Spinal cord (tissue), 10 donors: Measurements from ENCODE around the gene CELF4. TPM values are rescaled to one million over a fixed set of nuclear protein-coding genes. Genes with fewer than 3 reads are reported as not detected.

Experiments used
- DNase-seq, 6 donors: peaks; one replicate each; pipeline versions ENCODE4 v3.0.0 to v3.0.0-alpha.2; 2013 to 2015; ENCODE audit warnings: low spot score in 6 of 6, low read depth in 4 of 6
- H3K27ac ChIP-seq: one replicate; pipeline ENCODE4 v1.5.1; 2013; ENCODE audit warnings: low read depth, low read length, control low read depth
- H3K27me3 ChIP-seq: one replicate; pipeline ENCODE4 v1.6.1; 2013; ENCODE audit warnings: low read length; ENCODE audit not compliant: control insufficient read depth, insufficient read depth
- H3K36me3 ChIP-seq: one replicate; pipeline ENCODE4 v1.6.1; 2013; ENCODE audit warnings: low read length; ENCODE audit not compliant: control insufficient read depth, insufficient read depth
- H3K4me1 ChIP-seq: one replicate; pipeline ENCODE4 v1.6.1; 2013; ENCODE audit warnings: low read length; ENCODE audit not compliant: control insufficient read depth, insufficient read depth
- H3K4me3 ChIP-seq: one replicate; pipeline ENCODE4 v1.5.1; 2013; ENCODE audit warnings: low read depth, low read length, control low read depth
- H3K9me3 ChIP-seq: one replicate; pipeline ENCODE4 v1.6.1; 2013; ENCODE audit warnings: low read length; ENCODE audit not compliant: control insufficient read depth, insufficient read depth
- WGBS: methylation state at CpG from one replicate; pipeline ENCODE4 v1.1.5; 2013; ENCODE audit warnings: missing lambda C conversion rate; ENCODE audit not compliant: insufficient coverage; 5-methylcytosine and 5-hydroxymethylcytosine counted together
- long read RNA-seq, 4 donors: transcript quantifications; one replicate each; lab custom pipeline, GENCODE V29; 2026
- polyA plus RNA-seq, 2 donors: library from polyadenylated mRNA; unstranded; fragments of 120-200 nt; gene quantifications; one replicate each; pipeline ENCODE4 v1.2.1, GENCODE V29; 2013; ENCODE audit not compliant: insufficient read length in 2 of 2
- total RNA-seq, 2 donors: library from RNA; depleted of rRNA in 1 of 2; stranded (reverse); fragments of 120-200 nt in 1 of 2; fragments of >200 nt in 1 of 2; gene quantifications; one replicate each; pipeline versions ENCODE4 v1.2.3 to v1.2.4, GENCODE V29; 2013 to 2014
- donor health status: healthy.

CELF4 gene
- total RNA-seq (10 to 100 TPM; 26.6 to 46.2 TPM), polyA plus RNA-seq (100 to 1,000 TPM; 134 to 139 TPM)
- long read RNA-seq, donor 1, full-length matches to known transcripts: 19 of 19 reads
- long read RNA-seq, donor 1, partial matches to known transcripts: 0 of 19 reads
- long read RNA-seq, donor 1, other reads (novel, unspliced or antisense): 0 of 19 reads
- long read RNA-seq, donor 2, transcript CELF4-215 (2 exons, 579 nt): major isoform, 5 of 7 reads
- long read RNA-seq, donor 2, partial matches to known transcripts: 0 of 7 reads
- long read RNA-seq, donor 2, other reads (novel, unspliced or antisense): 0 of 7 reads
- long read RNA-seq, donor 3, partial matches to known transcripts: 0 of 2 reads
- long read RNA-seq, donor 3, other reads (novel, unspliced or antisense): 0 of 2 reads
- long read RNA-seq, donor 4, transcript CELF4-215 (2 exons, 579 nt): major isoform, 9 of 9 reads
- long read RNA-seq, donor 4, partial matches to known transcripts: 0 of 9 reads
- long read RNA-seq, donor 4, other reads (novel, unspliced or antisense): 0 of 9 reads

- DNase-seq: peak in 4 of 6 donors; percentile 58 to 96 (median 76)
- no peaks in the 10 kb centered on the region for H3K9me3 ChIP-seq
- H3K36me3 ChIP-seq: no peaks in the 10 kb centered on the region
- WGBS: 0% methylated on average over 61 of the region's 62 CpGs
- H3K4me3 ChIP-seq: peak within 1 kb of the TSS; percentile 69
- H3K4me1 ChIP-seq: peaks cover 35% of the 10 kb centered on the region
- H3K27ac ChIP-seq: peak within 1 kb of the TSS; percentile 64
- peaks cover 44% of the 10 kb centered on the region for H3K27me3 ChIP-seq
Measured at GRCh38 chr18:37565101-37565976, at the start of gene CELF4. TSS of gene CELF4 (minus strand) at chr18:37565798.

DNA sequence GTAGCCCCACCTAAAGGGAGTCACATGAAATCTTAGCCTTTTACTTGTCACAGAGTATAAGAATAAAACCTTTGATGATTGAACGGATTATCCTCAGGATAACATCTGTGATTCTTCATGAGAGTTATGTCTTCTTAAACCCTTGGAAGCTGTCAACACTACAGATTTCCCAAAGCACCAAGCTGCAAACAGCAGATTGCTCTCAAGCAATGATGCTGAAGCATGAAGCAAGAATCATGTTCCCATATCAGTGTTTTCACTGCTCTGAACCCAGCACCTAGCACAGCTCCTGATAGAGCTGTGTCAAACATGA lies 47.6 kb upstream of the CELF4 start:
- H3K4me1 ChIP-seq: peaks cover 7% of the 10 kb centered on the region
- no peak for DNase-seq
- H3K4me3 ChIP-seq: no peak overlapping the region
- no peaks in the 10 kb centered on the region for H3K36me3 ChIP-seq
- no peak overlapping the region for H3K27ac ChIP-seq
- no CpG with 5 or more reads among the region's 1 CpG for WGBS
- no peaks in the 10 kb centered on the region for H3K9me3 ChIP-seq
- no peaks in the 10 kb centered on the region for H3K27me3 ChIP-seq

- H3K27ac ChIP-seq: no peak overlapping the region
- peaks cover 7% of the 10 kb centered on the region for H3K4me1 ChIP-seq
- H3K27me3 ChIP-seq: no peaks in the 10 kb centered on the region
- H3K4me3 ChIP-seq: no peak overlapping the region
- H3K9me3 ChIP-seq: no peaks in the 10 kb centered on the region
- peak in 5 of 6 donors; percentile 24 to 68 (median 28) for DNase-seq
- no peaks in the 10 kb centered on the region for H3K36me3 ChIP-seq
- WGBS: 46% methylated on average over 5 of the region's 5 CpGs
Measured at GRCh38 chr18:37612524-37613252, 47.1 kb upstream of the CELF4 start.

- DNase-seq: no peak
- Histone ChIP-seq H3K27ac (no peak overlapping the region), H3K9me3 (no peaks in the 10 kb centered on the region), H3K27me3 (no peaks in the 10 kb centered on the region), H3K36me3 (no peaks in the 10 kb centered on the region), H3K4me3 (no peak overlapping the region), H3K4me1 (peaks cover 7% of the 10 kb centered on the region)
- WGBS: no CpG with 5 or more reads among the region's 5 CpGs
Measured at GRCh38 chr18:37611614-37612279, 46.1 kb upstream of the CELF4 start.

- Histone ChIP-seq H3K27ac (no peak overlapping the region), H3K27me3 (no peaks in the 10 kb centered on the region), H3K9me3 (no peaks in the 10 kb centered on the region), H3K36me3 (no peaks in the 10 kb centered on the region), H3K4me3 (no peak overlapping the region), H3K4me1 (peaks cover 7% of the 10 kb centered on the region)
- DNase-seq: no peak
- 96% methylated on average over 4 of the region's 10 CpGs for WGBS
Measured at GRCh38 chr18:37608876-37609275, 43.3 kb upstream of the CELF4 start.

DNA sequence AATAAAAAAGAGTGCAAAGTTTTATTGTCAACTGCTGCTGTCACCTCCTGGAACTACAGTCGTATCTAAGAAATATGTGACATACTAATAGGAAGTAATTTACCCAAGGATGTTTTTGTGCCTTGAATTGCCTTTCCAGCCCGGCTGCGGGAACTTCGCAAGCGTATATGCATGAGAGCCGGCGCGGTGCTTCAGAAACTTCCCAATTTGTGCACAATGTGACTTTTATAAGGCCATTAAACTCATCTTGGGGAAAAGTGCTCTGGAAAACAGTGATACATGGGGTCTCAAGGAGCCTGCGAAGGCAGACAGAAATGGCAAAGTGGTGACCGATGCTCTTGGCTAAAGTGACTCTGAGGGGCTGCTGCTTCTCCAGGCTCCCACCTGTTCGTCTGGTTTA lies 41.7 kb upstream of the CELF4 start:
- peak in 1 of 6 donors; percentile 27 for DNase-seq
- Histone ChIP-seq H3K9me3 (no peaks in the 10 kb centered on the region), H3K27ac (no peak overlapping the region), H3K36me3 (no peaks in the 10 kb centered on the region), H3K27me3 (no peaks in the 10 kb centered on the region), H3K4me1 (no peaks in the 10 kb centered on the region), H3K4me3 (no peak overlapping the region)
- WGBS: 83% methylated on average over 9 of the region's 11 CpGs

DNA sequence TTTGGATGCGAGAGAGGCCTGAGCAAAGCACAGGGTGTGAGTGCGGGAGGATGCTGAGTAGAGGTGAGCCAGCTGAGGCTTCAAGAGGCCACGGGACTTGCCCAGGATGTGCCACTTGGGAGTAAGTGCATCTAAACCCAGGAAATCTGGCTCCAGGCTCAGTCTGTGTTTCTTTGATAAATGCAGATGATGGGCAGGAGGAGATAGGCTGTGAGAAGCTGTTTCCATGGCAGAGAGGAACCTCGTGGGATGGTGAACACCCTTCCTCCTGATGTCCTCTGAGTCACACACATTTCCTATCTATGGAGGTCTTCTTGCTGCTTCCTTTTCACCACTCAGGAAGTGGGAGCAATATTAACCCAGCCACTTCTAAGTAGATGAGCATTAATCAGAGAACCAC lies 38.4 kb upstream of the CELF4 start:
- H3K36me3 ChIP-seq: no peaks in the 10 kb centered on the region
- WGBS: 94% methylated on average over 3 of the region's 4 CpGs
- no peak overlapping the region for H3K27ac ChIP-seq
- H3K4me3 ChIP-seq: no peak overlapping the region
- no peak for DNase-seq
- no peaks in the 10 kb centered on the region for H3K27me3 ChIP-seq
- H3K9me3 ChIP-seq: no peaks in the 10 kb centered on the region
- H3K4me1 ChIP-seq: peaks cover 6% of the 10 kb centered on the region

GRCh38 chr18:37598966-37599896 lies 33.6 kb upstream of the CELF4 start:
- Histone ChIP-seq H3K27ac (no peak overlapping the region), H3K4me3 (no peak overlapping the region), H3K9me3 (no peaks in the 10 kb centered on the region), H3K4me1 (peaks cover 6% of the 10 kb centered on the region), H3K27me3 (no peaks in the 10 kb centered on the region), H3K36me3 (no peaks in the 10 kb centered on the region)
- peak in 2 of 6 donors; percentile 23 to 36 for DNase-seq
- 78% methylated on average over 14 of the region's 19 CpGs for WGBS
